HG03460 (cell line): Measurements from ENCODE around the gene SKIC8.

Experiments used
- ATAC-seq: cut with Tn5 transposase; IDR thresholded peaks from one replicate; pipeline ENCODE4 v1.9.1; 2021; ENCODE audit not compliant: unreplicated experiment

Gene SKIC8

GRCh38 chr15:78322243-78322642 lies 22.8 kb upstream of the SKIC8 start:
- no peak for ATAC-seq

GRCh38 chr15:78321786-78322185 lies 22.4 kb upstream of the SKIC8 start:
- no peak for ATAC-seq

- no peak for ATAC-seq
Measured at GRCh38 chr15:78321041-78321570, 21.7 kb upstream of the SKIC8 start.

- ATAC-seq = no peak
Measured at GRCh38 chr15:78320183-78320582, 20.8 kb upstream of the SKIC8 start.

GRCh38 chr15:78319588-78319987 lies 20.2 kb upstream of the SKIC8 start:
- no peak for ATAC-seq

- ATAC-seq = no peak
Measured at GRCh38 chr15:78317145-78317836, 17.9 kb upstream of the SKIC8 start.

GRCh38 chr15:78316283-78317083 lies 17.1 kb upstream of the SKIC8 start:
- no peak for ATAC-seq

GRCh38 chr15:78315686-78316282 lies 16.4 kb upstream of the SKIC8 start:
- ATAC-seq = no peak

GRCh38 chr15:78314181-78314581 lies 14.8 kb upstream of the SKIC8 start:
- no peak for ATAC-seq

GRCh38 chr15:78313383-78313782 lies 14.0 kb upstream of the SKIC8 start:
- ATAC-seq = no peak

- ATAC-seq = no peak
Measured at GRCh38 chr15:78312957-78313356, 13.5 kb upstream of the SKIC8 start.

GRCh38 chr15:78312536-78312935 lies 13.1 kb upstream of the SKIC8 start:
- ATAC-seq = no peak

- ATAC-seq = no peak
Measured at GRCh38 chr15:78311292-78311691, 11.9 kb upstream of the SKIC8 start.

- no peak for ATAC-seq
Measured at GRCh38 chr15:78308422-78309032, 9.1 kb upstream of the SKIC8 start.

GRCh38 chr15:78307976-78308375 lies 8.6 kb upstream of the SKIC8 start:
- no peak for ATAC-seq

- no peak for ATAC-seq
Measured at GRCh38 chr15:78306176-78306774, 6.9 kb upstream of the SKIC8 start.

- no peak for ATAC-seq
Measured at GRCh38 chr15:78304216-78305066, 5.0 kb upstream of the SKIC8 start.

GRCh38 chr15:78302579-78303312 lies 3.3 kb upstream of the SKIC8 start:
- no peak for ATAC-seq

GRCh38 chr15:78301828-78302227 lies 2.4 kb upstream of the SKIC8 start:
- no peak for ATAC-seq
